NT2/D1 (cell line): Measurements from ENCODE around the gene KIF19.

Experiments used
- SUZ12 ChIP-seq: IDR thresholded peaks from 2 replicates; pipeline ENCODE4 v1.6.1; 2011; ENCODE audit not compliant: insufficient read length, insufficient read depth; ENCODE audit errors: extremely low read depth
- YY1 ChIP-seq: IDR thresholded peaks from 2 replicates; pipeline ENCODE4 v1.6.1; 2011; ENCODE audit not compliant: insufficient read length, insufficient read depth
- ZNF274 ChIP-seq: IDR thresholded peaks from 2 replicates; pipeline ENCODE4 v1.6.1; 2011; ENCODE audit warnings: mild to moderate bottlenecking, low read depth, low read length

DNA sequence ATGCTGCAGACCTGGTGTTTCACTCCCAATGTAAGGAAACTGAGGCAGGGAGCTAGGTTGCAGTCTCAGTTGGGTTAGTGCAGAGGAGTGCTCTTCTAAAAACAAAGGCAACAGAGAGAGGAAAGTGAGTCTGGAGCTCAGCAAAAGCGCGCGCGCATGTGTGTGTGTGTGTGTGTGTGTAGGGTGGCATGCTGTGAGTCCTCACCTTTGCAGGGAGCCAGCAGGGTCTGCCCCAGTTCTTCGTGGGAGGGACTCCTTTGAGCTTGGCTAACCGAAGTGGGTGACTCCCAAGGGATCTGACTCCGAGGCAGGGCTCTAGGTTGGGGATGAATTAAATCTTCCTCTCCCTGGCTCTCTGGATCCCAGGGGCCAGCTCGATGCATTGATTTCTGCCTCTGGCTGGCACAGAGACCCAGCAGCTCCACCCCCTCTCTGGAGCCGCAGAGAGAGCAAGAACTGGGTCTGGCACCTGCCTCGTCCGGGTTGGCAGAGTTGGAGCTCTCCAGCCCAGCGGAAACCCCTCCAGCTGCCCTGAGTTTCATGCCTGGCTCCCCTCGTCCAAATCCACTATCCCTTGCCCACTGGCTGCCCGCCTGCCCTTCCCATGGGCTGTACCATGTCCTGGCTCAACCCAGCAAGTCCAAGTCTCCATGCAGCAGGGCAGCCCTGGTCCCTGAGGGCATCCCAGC is 36.9 kb downstream of the KIF19 start:
- TF ChIP-seq YY1: no peak
- TF ChIP-seq ZNF274: no peak
- TF ChIP-seq SUZ12: no peak
